ENCODE data around the gene POLD2.
"Not testable (repeated sequence)": the region's sequence is repeated elsewhere in the genome, so short reads cannot be mapped to it uniquely, and the experiment has no call there.

Gene POLD2

GRCh38 chr7:44123190-44124003 lies at the start of gene POLD2:
Gene POLD2 (minus strand): TSS chr7:44123548. CDS start chr7:44122053, 1,495 bp downstream.
- Mint-ChIP-seq H3K27me3 (no peaks in the 10 kb centered on the region), H3K9me3 (no peaks in the 10 kb centered on the region), H3K27ac (peak within 1 kb of the TSS; percentile 75), H3K36me3 (ENCODE audit: low read depth) (peaks cover 32% of the 10 kb centered on the region), H3K4me3 (peak within 1 kb of the TSS; percentile 88), H3K4me1 (peaks cover 40% of the 10 kb centered on the region)
- ATAC-seq (peak; percentile 100), DNase-seq (peak; percentile 99)

- no peak overlapping the region for H3K4me3 Mint-ChIP-seq
- no peaks in the 10 kb centered on the region for H3K9me3 Mint-ChIP-seq
- no peaks in the 10 kb centered on the region for H3K36me3 Mint-ChIP-seq (ENCODE audit: low read depth)
- no peak for ATAC-seq
- H3K27me3 Mint-ChIP-seq = peaks cover 17% of the 10 kb centered on the region
- DNase-seq = no peak
- peaks cover 2% of the 10 kb centered on the region for H3K4me1 Mint-ChIP-seq
- no peak overlapping the region for H3K27ac Mint-ChIP-seq
Observed at GRCh38 chr7:44172803-44173424, 49.6 kb upstream of the POLD2 start.

- Mint-ChIP-seq H3K4me3 (no peak overlapping the region), H3K4me1 (peaks cover 8% of the 10 kb centered on the region)
- no peak for ATAC-seq
Observed at GRCh38 chr7:44172352-44172751, 49.0 kb upstream of the POLD2 start.

GRCh38 chr7:44171901-44172300 lies 48.6 kb upstream of the POLD2 start:
- H3K9me3 Mint-ChIP-seq; ATAC-seq; H3K27ac Mint-ChIP-seq; H3K4me3 Mint-ChIP-seq; H3K4me1 Mint-ChIP-seq; H3K36me3 Mint-ChIP-seq (ENCODE audit: low read depth); DNase-seq: not testable (repeated sequence)
- peaks cover 14% of the 10 kb centered on the region for H3K27me3 Mint-ChIP-seq

More at GRCh38 chr7:44172352-44172751, 49.0 kb upstream of the POLD2 start:
- DNase-seq = no peak
- no peaks in the 10 kb centered on the region for H3K36me3 Mint-ChIP-seq (ENCODE audit: low read depth)
- peaks cover 14% of the 10 kb centered on the region for H3K27me3 Mint-ChIP-seq
- no peaks in the 10 kb centered on the region for H3K9me3 Mint-ChIP-seq
- H3K27ac Mint-ChIP-seq = no peak overlapping the region

DNA sequence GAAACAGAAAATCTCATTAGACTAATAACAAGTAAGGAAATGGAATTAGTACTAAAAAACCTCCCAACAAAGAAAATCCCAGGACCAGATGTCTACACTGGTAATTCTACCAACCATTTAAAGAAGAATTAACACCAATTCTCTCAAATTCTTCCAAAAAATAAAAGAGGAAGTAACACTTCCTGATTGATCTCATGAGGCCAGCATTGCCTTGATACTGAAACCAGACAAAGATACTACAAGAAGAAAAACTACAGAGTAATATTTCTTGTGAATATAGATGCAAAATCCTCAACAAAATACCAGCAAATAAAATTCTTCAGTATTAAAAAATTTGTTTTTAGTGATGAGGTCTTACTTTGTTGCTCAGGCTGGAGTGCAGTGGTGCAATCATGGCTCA lies 44.6 kb upstream of the POLD2 start:
- H3K27me3 Mint-ChIP-seq = peaks cover 2% of the 10 kb centered on the region
- H3K4me1 Mint-ChIP-seq = peaks cover 8% of the 10 kb centered on the region
- ATAC-seq (no peak), DNase-seq (no peak)
- no peak overlapping the region for H3K4me3 Mint-ChIP-seq
- no peaks in the 10 kb centered on the region for H3K9me3 Mint-ChIP-seq
- H3K27ac Mint-ChIP-seq = no peak overlapping the region
- no peaks in the 10 kb centered on the region for H3K36me3 Mint-ChIP-seq (ENCODE audit: low read depth)

- Mint-ChIP-seq H3K4me3 (no peak overlapping the region), H3K36me3 (ENCODE audit: low read depth) (no peaks in the 10 kb centered on the region), H3K27me3 (no peaks in the 10 kb centered on the region), H3K9me3 (no peaks in the 10 kb centered on the region), H3K27ac (no peak overlapping the region), H3K4me1 (peaks cover 6% of the 10 kb centered on the region)
- DNase-seq (no peak), ATAC-seq (no peak)
Observed at GRCh38 chr7:44163591-44163990, 40.2 kb upstream of the POLD2 start.

DNA sequence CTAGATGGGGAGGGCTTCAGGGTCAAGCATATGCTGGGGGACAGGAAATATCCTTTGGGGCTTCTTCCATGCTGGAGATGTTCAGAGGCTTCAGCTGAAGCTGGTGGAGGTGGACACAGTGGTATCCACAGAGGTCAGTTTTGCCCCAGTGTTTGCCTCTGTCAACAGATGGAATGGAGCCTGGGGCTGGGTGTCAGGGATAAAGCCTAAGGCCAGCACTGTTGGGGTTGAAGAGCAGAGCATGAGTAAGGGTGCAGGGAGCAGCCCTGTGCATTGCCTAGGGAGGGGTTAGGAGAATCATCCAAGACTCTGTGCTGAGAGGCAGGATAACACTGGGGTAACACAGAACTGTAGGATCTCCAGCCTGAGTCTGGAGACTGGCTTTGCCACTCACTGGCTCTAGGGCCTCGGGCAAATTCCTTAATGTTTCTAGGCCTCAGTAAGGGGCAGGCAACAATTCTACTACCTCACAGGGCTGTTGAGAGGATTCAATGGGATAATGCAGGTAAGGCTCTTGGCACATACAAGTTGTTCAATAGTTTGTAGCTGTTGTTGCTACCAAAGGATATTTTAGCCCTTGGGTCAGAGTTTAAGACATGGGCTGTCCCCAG lies 39.5 kb upstream of the POLD2 start:
- no peaks in the 10 kb centered on the region for H3K9me3 Mint-ChIP-seq
- DNase-seq (no peak), ATAC-seq (no peak)
- no peak overlapping the region for H3K27ac Mint-ChIP-seq
- no peaks in the 10 kb centered on the region for H3K27me3 Mint-ChIP-seq
- no peaks in the 10 kb centered on the region for H3K36me3 Mint-ChIP-seq (ENCODE audit: low read depth)
- H3K4me3 Mint-ChIP-seq = no peak overlapping the region
- H3K4me1 Mint-ChIP-seq = peaks cover 6% of the 10 kb centered on the region

DNA sequence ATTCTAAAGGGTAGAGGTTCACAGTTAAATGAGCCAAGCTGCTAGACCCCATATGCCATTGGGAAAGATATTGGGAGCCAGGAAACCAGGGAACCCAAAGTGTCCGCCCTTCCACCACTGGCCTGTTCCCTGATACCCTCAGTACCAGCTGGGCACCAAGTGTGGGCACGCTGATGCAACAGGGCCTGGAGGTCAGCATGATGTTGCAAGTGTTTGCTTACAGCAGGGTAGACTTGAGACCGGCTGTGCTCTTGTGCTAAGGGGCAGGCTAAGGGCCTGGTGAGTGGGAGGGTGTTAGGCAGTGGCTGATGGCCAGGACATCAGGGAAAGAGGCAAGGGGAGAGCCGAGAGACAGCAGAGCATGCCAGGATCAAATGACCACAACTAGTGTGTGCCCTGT lies 38.8 kb upstream of the POLD2 start:
- Mint-ChIP-seq H3K4me1 (no peaks in the 10 kb centered on the region), H3K9me3 (no peaks in the 10 kb centered on the region), H3K27ac (no peak overlapping the region), H3K4me3 (no peak overlapping the region), H3K36me3 (ENCODE audit: low read depth) (no peaks in the 10 kb centered on the region), H3K27me3 (no peaks in the 10 kb centered on the region)
- ATAC-seq (no peak), DNase-seq (no peak)

DNA sequence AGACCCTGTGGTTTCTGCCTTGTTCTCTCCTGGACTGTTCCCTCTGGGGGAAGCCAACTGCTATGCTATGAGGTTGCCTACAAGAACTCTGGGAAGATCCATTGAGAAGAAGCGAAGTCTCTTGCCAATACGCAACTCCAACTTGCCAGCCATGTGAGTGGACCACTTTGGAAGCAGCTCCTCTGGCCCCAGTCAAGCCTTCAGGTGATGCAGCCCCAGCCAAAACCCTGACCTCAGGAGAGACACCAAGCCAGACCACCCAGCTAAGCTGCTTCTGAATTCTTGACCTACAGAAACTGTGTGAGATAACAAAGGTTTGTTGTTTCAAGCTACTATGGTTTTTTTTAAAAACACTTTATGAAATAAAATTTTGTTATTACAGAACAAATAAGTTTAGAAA lies 38.0 kb upstream of the POLD2 start:
- H3K4me1 Mint-ChIP-seq = no peaks in the 10 kb centered on the region
- no peak overlapping the region for H3K27ac Mint-ChIP-seq
- no peaks in the 10 kb centered on the region for H3K27me3 Mint-ChIP-seq
- H3K4me3 Mint-ChIP-seq = no peak overlapping the region
- ATAC-seq (no peak), DNase-seq (no peak)
- H3K9me3 Mint-ChIP-seq = no peaks in the 10 kb centered on the region
- no peaks in the 10 kb centered on the region for H3K36me3 Mint-ChIP-seq (ENCODE audit: low read depth)

DNA sequence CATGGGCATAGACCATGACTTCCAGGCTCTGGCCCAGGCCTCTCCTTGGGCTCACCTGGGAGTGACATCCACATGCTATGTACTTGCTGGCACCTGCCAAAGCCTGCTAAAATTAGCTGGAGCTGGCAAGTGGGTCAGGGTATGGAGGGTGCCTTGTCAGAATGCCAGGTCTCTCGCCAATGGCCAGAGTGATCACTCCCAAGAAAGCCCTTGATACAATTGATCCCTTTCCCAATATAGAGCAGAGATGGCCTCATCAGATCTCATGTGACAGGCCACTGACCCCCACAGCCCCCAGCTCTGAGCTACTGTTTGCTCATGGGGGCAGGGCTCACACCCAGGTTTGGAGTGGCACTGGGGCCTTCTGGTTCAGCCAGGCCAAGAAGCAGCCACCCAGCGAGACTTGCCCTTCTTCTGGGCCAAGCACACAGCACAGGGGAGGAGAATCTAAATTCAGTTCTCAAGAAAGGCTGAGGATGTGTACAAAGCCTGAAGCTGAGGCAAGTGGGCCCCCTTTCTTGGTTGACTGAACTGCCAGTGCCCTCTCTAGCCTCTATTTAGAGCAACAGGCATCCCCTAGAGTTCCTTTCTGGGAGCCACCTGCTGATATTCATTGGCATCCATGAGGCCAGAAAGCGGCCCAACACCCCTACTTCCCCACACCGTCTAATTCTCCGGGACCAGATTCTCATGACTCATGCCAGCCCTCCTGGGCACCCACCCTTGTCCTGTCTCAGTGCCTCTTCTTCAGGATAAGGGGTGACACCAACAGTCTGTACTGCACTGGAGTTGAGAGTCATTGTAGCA lies 36.7 kb upstream of the POLD2 start:
- H3K4me3 Mint-ChIP-seq = no peak overlapping the region
- DNase-seq = no peak
- H3K36me3 Mint-ChIP-seq (ENCODE audit: low read depth) = no peaks in the 10 kb centered on the region
- no peaks in the 10 kb centered on the region for H3K4me1 Mint-ChIP-seq
- H3K27me3 Mint-ChIP-seq = no peaks in the 10 kb centered on the region
- ATAC-seq = no peak
- no peaks in the 10 kb centered on the region for H3K9me3 Mint-ChIP-seq
- H3K27ac Mint-ChIP-seq = no peak overlapping the region

DNA sequence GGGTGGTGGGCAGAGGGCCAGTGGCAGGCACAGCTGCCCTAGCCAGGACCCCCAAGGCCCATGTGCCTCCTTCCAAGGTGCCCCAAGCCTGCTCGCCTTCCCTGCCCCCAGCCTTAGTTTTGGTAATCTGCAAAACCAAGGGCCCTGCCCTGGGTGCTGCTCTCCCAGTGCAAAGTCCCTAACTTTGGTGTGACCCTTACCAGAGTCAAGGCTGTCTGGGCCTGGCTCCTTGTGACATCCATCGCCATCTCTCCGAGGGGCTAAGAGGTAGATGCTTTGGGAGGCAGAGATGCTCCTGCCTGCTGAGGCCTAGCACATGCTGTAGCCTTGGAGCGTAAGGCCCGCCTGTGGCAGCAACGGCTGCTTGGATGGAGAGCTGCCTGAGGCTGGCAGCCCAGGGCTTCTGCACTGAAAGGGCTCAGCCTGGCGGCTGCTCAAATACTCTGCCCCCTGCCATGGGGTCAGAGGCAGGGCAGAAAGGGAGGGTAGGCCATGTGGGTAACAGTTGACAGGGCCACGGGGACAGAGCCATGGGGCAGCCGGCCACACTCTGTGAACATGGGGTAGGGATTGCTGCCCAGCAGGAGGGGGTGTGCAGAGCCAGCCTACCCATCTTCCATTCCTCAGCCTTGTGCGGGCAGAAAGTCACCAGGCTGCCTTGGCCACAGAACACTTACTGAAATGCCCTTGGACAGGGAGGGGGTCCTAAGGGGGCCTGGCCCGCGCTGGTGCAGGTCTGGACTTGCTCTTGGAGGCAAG lies 35.7 kb upstream of the POLD2 start:
- no peak overlapping the region for H3K27ac Mint-ChIP-seq

DNA sequence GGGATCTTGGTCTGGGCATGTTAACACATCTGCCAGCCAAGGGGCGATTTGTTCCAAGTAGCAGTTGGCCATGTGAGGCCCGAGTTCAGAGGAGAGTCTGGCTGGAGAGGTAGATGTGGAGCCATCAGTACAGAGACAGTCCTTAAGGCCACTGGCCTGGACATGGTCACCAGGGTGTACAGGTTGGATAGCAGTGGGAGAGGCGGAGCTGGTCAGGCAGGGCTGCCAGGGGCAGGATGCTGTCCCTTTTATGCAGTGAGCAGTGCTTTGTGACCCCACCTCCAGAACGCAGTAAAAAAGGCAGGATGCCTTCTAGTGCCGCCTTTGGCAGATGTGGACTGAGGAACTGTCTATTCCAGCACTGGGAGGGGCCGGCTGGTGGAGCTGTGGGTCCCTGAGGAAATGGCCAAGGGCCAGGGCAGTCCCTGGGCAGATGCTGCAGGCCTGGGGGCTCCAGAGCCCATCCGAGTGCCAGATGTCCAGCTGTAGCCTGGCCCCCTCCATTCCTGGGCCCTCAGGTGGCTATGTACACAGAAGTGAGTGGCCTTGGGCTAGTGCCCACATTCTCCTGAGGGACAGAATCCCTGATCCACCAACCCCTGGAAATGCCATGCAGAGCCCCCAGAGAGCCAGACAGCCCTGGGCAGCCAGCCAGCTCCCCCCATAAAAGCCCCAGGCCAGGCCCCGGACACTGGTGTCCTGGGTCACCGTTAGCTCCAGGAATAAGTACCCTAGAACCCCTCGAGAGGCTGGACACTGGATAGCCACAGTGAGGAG lies 34.9 kb upstream of the POLD2 start:
- no peak for ATAC-seq
- Mint-ChIP-seq H3K27me3 (no peaks in the 10 kb centered on the region), H3K9me3 (no peaks in the 10 kb centered on the region), H3K4me3 (no peak overlapping the region), H3K4me1 (no peaks in the 10 kb centered on the region), H3K27ac (no peak overlapping the region), H3K36me3 (ENCODE audit: low read depth) (no peaks in the 10 kb centered on the region)
- DNase-seq = no peak

More for the DNA sequence above, 35.7 kb upstream of the POLD2 start:
- no peaks in the 10 kb centered on the region for H3K36me3 Mint-ChIP-seq (ENCODE audit: low read depth)
- H3K27me3 Mint-ChIP-seq = no peaks in the 10 kb centered on the region
- H3K9me3 Mint-ChIP-seq = no peaks in the 10 kb centered on the region
- ATAC-seq = no peak
- no peaks in the 10 kb centered on the region for H3K4me1 Mint-ChIP-seq
- H3K4me3 Mint-ChIP-seq = no peak overlapping the region
- DNase-seq = no peak
